MM.1S (cell line): Measurements from ENCODE around the gene RRP15.

Experiments
- DNase-seq: peaks from one replicate; pipeline ENCODE4 v3.0.0-alpha.2; 2015
- H2AFZ ChIP-seq: fragments of 300-600 bp; sonication (generic); 2 replicates; pipeline ENCODE4 v1.6.0; 2016; ENCODE audit warnings: antibody characterized with exemption, low read length
- H3F3A ChIP-seq: fragments of 300-600 bp; sonication (generic); 2 replicates; pipeline ENCODE4 v1.6.1; 2016; ENCODE audit warnings: mild to moderate bottlenecking, antibody characterized with exemption, low read length, moderate library complexity, mixed read lengths; ENCODE audit not compliant: insufficient read depth
- H3K27ac ChIP-seq: fragments of 300-600 bp; sonication (generic); 2 replicates; pipeline ENCODE4 v1.5.1; 2016; ENCODE audit warnings: mild to moderate bottlenecking, low read length
- H3K27me3 ChIP-seq: fragments of 300-600 bp; sonication (generic); replicated peaks from 2 replicates; pipeline ENCODE4 v1.6.0; 2016; ENCODE audit warnings: low read length; ENCODE audit not compliant: insufficient read depth
- H3K36me3 ChIP-seq: fragments of 300-600 bp; sonication (generic); replicated peaks from 2 replicates; pipeline ENCODE4 v1.6.1; 2016; ENCODE audit warnings: mild to moderate bottlenecking, low read length, mixed read lengths; ENCODE audit not compliant: insufficient read depth
- H3K4me1 ChIP-seq: fragments of 300-600 bp; sonication (generic); 2 replicates; pipeline ENCODE4 v1.6.1; 2016; ENCODE audit warnings: low read length, mixed read lengths
- H3K4me2 ChIP-seq: fragments of 300-600 bp; sonication (generic); 2 replicates; pipeline ENCODE4 v1.6.0; 2016; ENCODE audit warnings: low read depth, low read length
- H3K4me3 ChIP-seq: fragments of 300-600 bp; sonication (generic); 2 replicates; pipeline ENCODE4 v1.5.1; 2016; ENCODE audit warnings: low read length, mixed read lengths
- H3K79me2 ChIP-seq: fragments of 300-600 bp; sonication (generic); 2 replicates; pipeline ENCODE4 v1.6.1; 2016; ENCODE audit warnings: mixed run types, low read length, mixed read lengths
- H3K9ac ChIP-seq: fragments of 300-600 bp; sonication (generic); 2 replicates; pipeline ENCODE4 v1.6.1; 2016; ENCODE audit warnings: low read length, mixed read lengths
- H3K9me2 ChIP-seq: fragments of 300-600 bp; sonication (generic); replicated peaks from 2 replicates; pipeline ENCODE4 v1.6.1; 2016; ENCODE audit warnings: mild to moderate bottlenecking, low read length, mixed read lengths; ENCODE audit not compliant: insufficient read depth
- H3K9me3 ChIP-seq: fragments of 300-600 bp; sonication (generic); replicated peaks from 2 replicates; pipeline ENCODE4 v1.6.1; 2016; ENCODE audit warnings: mild to moderate bottlenecking, low read length, mixed read lengths; ENCODE audit not compliant: insufficient read depth
- H4K20me1 ChIP-seq: fragments of 300-600 bp; sonication (generic); 2 replicates; pipeline ENCODE4 v1.6.1; 2016; ENCODE audit warnings: mild to moderate bottlenecking, low read length, moderate library complexity, mixed read lengths; ENCODE audit not compliant: insufficient read depth
- CTCF ChIP-seq: fragments of 300-600 bp; sonication (generic); IDR thresholded peaks from 2 replicates; pipeline ENCODE4 v1.5.1; 2016; ENCODE audit warnings: antibody characterized with exemption, low read length, mixed read lengths
- EZH2 ChIP-seq: fragments of 300-600 bp; sonication (generic); optimal IDR thresholded peaks from 2 replicates; pipeline ENCODE3; 2017; ENCODE audit warnings: low read depth, mild to moderate bottlenecking, antibody characterized with exemption, low read length, mixed read lengths
- EZH2phosphoT487 ChIP-seq: fragments of 300-600 bp; sonication (generic); IDR thresholded peaks from 2 replicates; pipeline ENCODE4 v1.6.1; 2018; ENCODE audit warnings: antibody characterized with exemption, low read length

RRP15 gene

GRCh38 chr1:218284917-218285635 is at the start of gene RRP15:
Gene RRP15, plus strand, starts transcription at chr1:218285293. Its CDS starts 24 bp downstream, at chr1:218285317.
- TF ChIP-seq EZH2phosphoT487 (no peak), CTCF (no peak), EZH2 (no peak)
- Histone ChIP-seq H3K9ac (peak within 1 kb of the TSS; percentile 84), H3K4me3 (peak within 1 kb of the TSS; percentile 97), H3K36me3 (no peaks in the 10 kb centered on the region), H3K79me2 (peaks cover 50% of the 10 kb centered on the region), H3K4me1 (peaks cover 10% of the 10 kb centered on the region), H3K4me2 (peak within 1 kb of the TSS; percentile 70), H3K9me3 (no peaks in the 10 kb centered on the region), H3F3A (0 out of 2 replicates have a peak, but pooled peaks cover 3% of the 10 kb centered on the region), H2AFZ (peak within 1 kb of the TSS; percentile 90), H3K9me2 (no peaks in the 10 kb centered on the region), H3K27ac (peak within 1 kb of the TSS; percentile 49; the same call in 1 of the 2 replicates), H4K20me1 (no peaks in the 10 kb centered on the region), H3K27me3 (no peaks in the 10 kb centered on the region)
- DNase-seq, result peak; percentile 93

GRCh38 chr1:218242171-218242570 is 42.9 kb upstream of the RRP15 start:
- Histone ChIP-seq H3K9me3 (no peaks in the 10 kb centered on the region), H3K4me1 (no peaks in the 10 kb centered on the region), H2AFZ (no peak overlapping the region), H4K20me1 (no peaks in the 10 kb centered on the region), H3F3A (no peaks in the 10 kb centered on the region), H3K4me3 (no peak overlapping the region), H3K9me2 (no peaks in the 10 kb centered on the region), H3K4me2 (no peak overlapping the region), H3K27me3 (no peaks in the 10 kb centered on the region), H3K79me2 (no peaks in the 10 kb centered on the region), H3K9ac (no peak overlapping the region), H3K36me3 (no peaks in the 10 kb centered on the region), H3K27ac (no peak overlapping the region)
- no peak for TF ChIP-seq EZH2
- no peak for TF ChIP-seq CTCF
- no peak for TF ChIP-seq EZH2phosphoT487
- no peak for DNase-seq

- H3K9me2 ChIP-seq, result no peaks in the 10 kb centered on the region
- H3F3A ChIP-seq, result no peaks in the 10 kb centered on the region
- no peak for TF ChIP-seq EZH2phosphoT487
- no peak for TF ChIP-seq CTCF
- no peak for TF ChIP-seq EZH2
- H3K27ac ChIP-seq, result no peak overlapping the region
- no peaks in the 10 kb centered on the region for H3K36me3 ChIP-seq
- no peak overlapping the region for H2AFZ ChIP-seq
- H3K9me3 ChIP-seq, result no peaks in the 10 kb centered on the region
- no peaks in the 10 kb centered on the region for H4K20me1 ChIP-seq
- no peaks in the 10 kb centered on the region for H3K79me2 ChIP-seq
- no peaks in the 10 kb centered on the region for H3K27me3 ChIP-seq
- no peak for DNase-seq
- no peak overlapping the region for H3K9ac ChIP-seq
- H3K4me2 ChIP-seq, result no peak overlapping the region
- no peak overlapping the region for H3K4me3 ChIP-seq
- no peaks in the 10 kb centered on the region for H3K4me1 ChIP-seq
Observed at GRCh38 chr1:218247339-218247738, 37.8 kb upstream of the RRP15 start.
